RWPE2 (cell line): Measurements from ENCODE around the gene TBX21.
"Not testable (repeated sequence)": the region's sequence is repeated elsewhere in the genome, so short reads cannot be mapped to it uniquely, and the experiment has no call there.

Source experiments
- ATAC-seq: fragments of 200-7000 bp; cut with Tn5 transposase; 3 replicates; pipeline ENCODE4 v1.9.1; 2021; ENCODE audit warnings: low read depth
- DNase-seq: peaks from one replicate; pipeline ENCODE4 v3.0.0-alpha.2; 2020; ENCODE audit warnings: low spot score
- H3K27ac ChIP-seq: fragments of 450-650 bp; 2 replicates; pipeline ENCODE4 v1.5.1; 2017; ENCODE audit warnings: mild to moderate bottlenecking; ENCODE audit not compliant: poor library complexity, severe bottlenecking
- H3K27me3 ChIP-seq: fragments of 250-450 bp; sonication (Bioruptor Pico); 2 replicates; pipeline ENCODE4 v1.5.1; 2021; ENCODE audit warnings: mild to moderate bottlenecking, moderate library complexity; ENCODE audit not compliant: insufficient read depth, poor library complexity, severe bottlenecking
- H3K36me3 ChIP-seq: fragments of 250-450 bp; sonication (Bioruptor Pico); 2 replicates; pipeline ENCODE4 v1.5.1; 2020; ENCODE audit warnings: low read depth, mild to moderate bottlenecking, moderate library complexity
- H3K4me1 ChIP-seq: fragments of 250-450 bp; sonication (Bioruptor Pico); 2 replicates; pipeline ENCODE4 v1.5.1; 2021; ENCODE audit warnings: mild to moderate bottlenecking, moderate library complexity; ENCODE audit not compliant: insufficient read depth, poor library complexity, severe bottlenecking
- H3K4me3 ChIP-seq: fragments of 250-450 bp; sonication (Bioruptor Pico); 2 replicates; pipeline ENCODE4 v1.5.1; 2021; ENCODE audit warnings: mild to moderate bottlenecking, moderate library complexity; ENCODE audit not compliant: severe bottlenecking
- H3K9me3 ChIP-seq: fragments of 250-450 bp; sonication (Bioruptor Pico); 2 replicates; pipeline ENCODE4 v1.5.1; 2021; ENCODE audit warnings: mild to moderate bottlenecking, moderate library complexity; ENCODE audit not compliant: severe bottlenecking
- CTCF ChIP-seq: fragments of 450-650 bp; IDR thresholded peaks from one replicate; pipeline ENCODE4 v1.5.1; 2017; ENCODE audit warnings: mild to moderate bottlenecking, moderate library complexity; ENCODE audit not compliant: poor library complexity, severe bottlenecking

The TBX21 gene

DNA sequence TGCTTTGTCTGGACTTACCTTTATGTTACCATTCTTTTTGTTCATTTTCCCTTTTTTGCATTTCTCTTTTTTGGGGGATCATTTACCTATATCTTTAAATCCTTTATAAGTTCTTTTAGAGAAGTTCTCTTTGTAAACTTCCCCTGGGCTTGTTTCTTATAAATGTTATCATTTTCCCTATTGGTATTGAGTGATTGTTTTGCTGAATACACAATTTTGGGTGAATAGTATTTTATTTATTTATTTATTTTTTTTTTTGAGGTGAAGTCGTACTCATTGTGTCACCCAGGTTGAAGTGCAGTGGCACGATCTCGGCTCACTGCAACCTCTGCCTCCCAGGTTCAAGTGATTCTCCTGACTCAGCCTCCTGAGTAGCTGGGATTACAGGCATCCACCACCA is 18.4 kb downstream of the TBX21 start:
- H3K9me3 ChIP-seq, result peaks cover 3% of the 10 kb centered on the region
- no peak for TF ChIP-seq CTCF
- peaks cover 2% of the 10 kb centered on the region for H3K4me1 ChIP-seq
- no peak overlapping the region for H3K4me3 ChIP-seq
- DNase-seq, result no peak
- H3K27me3 ChIP-seq, result peaks cover 19% of the 10 kb centered on the region
- no peak overlapping the region for H3K27ac ChIP-seq
- no peaks in the 10 kb centered on the region for H3K36me3 ChIP-seq
- no peak for ATAC-seq

GRCh38 chr17:47757386-47757785 is 24.4 kb downstream of the TBX21 start:
- no peak for DNase-seq
- TF ChIP-seq CTCF, result no peak

GRCh38 chr17:47760409-47761140 is 27.5 kb downstream of the TBX21 start:
- Histone ChIP-seq H3K36me3 (no peaks in the 10 kb centered on the region), H3K9me3 (peaks cover 3% of the 10 kb centered on the region), H3K27ac (no peak overlapping the region), H3K4me3 (no peak overlapping the region), H3K4me1 (no peaks in the 10 kb centered on the region), H3K27me3 (peaks cover 10% of the 10 kb centered on the region)
- no peak for TF ChIP-seq CTCF
- no peak for DNase-seq
- no peak for ATAC-seq

More at GRCh38 chr17:47757386-47757785, 24.4 kb downstream of the TBX21 start:
- Histone ChIP-seq H3K9me3 (peaks cover 3% of the 10 kb centered on the region), H3K36me3 (no peaks in the 10 kb centered on the region), H3K27ac (no peak overlapping the region), H3K4me3 (no peak overlapping the region), H3K27me3 (peaks cover 14% of the 10 kb centered on the region), H3K4me1 (no peaks in the 10 kb centered on the region)
- ATAC-seq, result no peak

DNA sequence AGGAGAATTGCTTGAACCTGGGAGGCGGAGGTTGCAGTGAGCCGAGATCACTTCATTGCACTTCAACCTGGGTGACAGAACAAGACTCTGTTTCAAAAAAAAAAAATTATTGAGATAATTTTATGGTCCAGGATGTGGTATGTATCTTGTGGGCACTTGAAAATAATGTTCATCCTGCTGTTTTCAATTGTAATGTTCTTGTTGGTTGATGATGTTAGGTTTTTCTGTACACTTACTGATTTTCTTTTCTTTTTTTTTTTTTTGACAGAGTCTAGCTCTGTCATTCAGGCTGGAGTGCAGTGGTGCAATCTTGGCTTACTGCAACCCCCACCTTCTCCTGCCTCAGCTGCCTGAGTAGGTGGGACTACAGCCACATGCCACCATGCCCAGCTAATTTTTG is 29.7 kb downstream of the TBX21 start:
- TF ChIP-seq CTCF, result no peak
- H3K36me3 ChIP-seq, result no peaks in the 10 kb centered on the region
- DNase-seq (no peak), ATAC-seq (no peak)
- H3K4me3 ChIP-seq, result no peak overlapping the region
- H3K27me3 ChIP-seq, result peaks cover 10% of the 10 kb centered on the region
- H3K9me3 ChIP-seq, result no peaks in the 10 kb centered on the region
- no peaks in the 10 kb centered on the region for H3K4me1 ChIP-seq
- no peak overlapping the region for H3K27ac ChIP-seq

GRCh38 chr17:47763913-47764582 is 31.0 kb downstream of the TBX21 start:
- ATAC-seq (peak; percentile 35; the same call in 1 of the 3 replicates), DNase-seq (no peak)
- H3K9me3 ChIP-seq, result no peaks in the 10 kb centered on the region
- TF ChIP-seq CTCF, result no peak
- H3K36me3 ChIP-seq, result no peaks in the 10 kb centered on the region
- H3K4me3 ChIP-seq, result no peak overlapping the region
- H3K4me1 ChIP-seq, result no peaks in the 10 kb centered on the region
- no peaks in the 10 kb centered on the region for H3K27me3 ChIP-seq
- no peak overlapping the region for H3K27ac ChIP-seq

- not testable (repeated sequence) for H3K36me3 ChIP-seq, ATAC-seq, H3K27me3 ChIP-seq, H3K4me1 ChIP-seq, H3K27ac ChIP-seq, H3K9me3 ChIP-seq, H3K4me3 ChIP-seq, DNase-seq
Observed at GRCh38 chr17:47773649-47774048, 40.6 kb downstream of the TBX21 start.
